HG02763 (cell line): Measurements from ENCODE around the gene CNTNAP2.

Experiments used
- ATAC-seq: cut with Tn5 transposase; IDR thresholded peaks from one replicate; pipeline ENCODE4 v1.9.1; 2021; ENCODE audit warnings: mild to moderate bottlenecking, moderate library complexity; ENCODE audit not compliant: unreplicated experiment

Gene CNTNAP2

GRCh38 chr7:147305827-147306226 lies 1189.2 kb downstream of the CNTNAP2 start:
- ATAC-seq: no peak

- no peak for ATAC-seq
Observed at GRCh38 chr7:147308539-147308938, 1191.9 kb downstream of the CNTNAP2 start.

GRCh38 chr7:147311336-147311735 lies 1194.7 kb downstream of the CNTNAP2 start:
- ATAC-seq: no peak

GRCh38 chr7:147321504-147321903 lies 1204.9 kb downstream of the CNTNAP2 start:
- ATAC-seq: no peak

- ATAC-seq: no peak
Observed at GRCh38 chr7:147332988-147333387, 1216.4 kb downstream of the CNTNAP2 start.

- no peak for ATAC-seq
Observed at GRCh38 chr7:147363101-147363500, 1246.5 kb downstream of the CNTNAP2 start.

GRCh38 chr7:147376192-147376591 lies 1259.6 kb downstream of the CNTNAP2 start:
- no peak for ATAC-seq

GRCh38 chr7:147380926-147381325 lies 1264.3 kb downstream of the CNTNAP2 start:
- no peak for ATAC-seq

- no peak for ATAC-seq
Observed at GRCh38 chr7:147394329-147394728, 1277.7 kb downstream of the CNTNAP2 start.

- no peak for ATAC-seq
Observed at GRCh38 chr7:147400221-147400689, 1283.7 kb downstream of the CNTNAP2 start.

GRCh38 chr7:147400925-147401324 lies 1284.3 kb downstream of the CNTNAP2 start:
- no peak for ATAC-seq

GRCh38 chr7:147405621-147406020 lies 1289.0 kb downstream of the CNTNAP2 start:
- no peak for ATAC-seq

GRCh38 chr7:147406521-147407135 lies 1290.0 kb downstream of the CNTNAP2 start:
- no peak for ATAC-seq

GRCh38 chr7:147411096-147411495 lies 1294.5 kb downstream of the CNTNAP2 start:
- ATAC-seq: no peak

GRCh38 chr7:147412109-147412508 lies 1295.5 kb downstream of the CNTNAP2 start:
- no peak for ATAC-seq

- ATAC-seq: no peak
Observed at GRCh38 chr7:147412782-147413556, 1296.4 kb downstream of the CNTNAP2 start.

- ATAC-seq: no peak
Observed at GRCh38 chr7:147413557-147413870, 1296.9 kb downstream of the CNTNAP2 start.

- ATAC-seq: no peak
Observed at GRCh38 chr7:147415991-147416390, 1299.4 kb downstream of the CNTNAP2 start.

- no peak for ATAC-seq
Observed at GRCh38 chr7:147418966-147419365, 1302.4 kb downstream of the CNTNAP2 start.

- ATAC-seq: no peak
Observed at GRCh38 chr7:147423875-147424274, 1307.3 kb downstream of the CNTNAP2 start.

GRCh38 chr7:147428075-147428474 lies 1311.5 kb downstream of the CNTNAP2 start:
- no peak for ATAC-seq

GRCh38 chr7:147429961-147430360 lies 1313.4 kb downstream of the CNTNAP2 start:
- ATAC-seq: no peak

GRCh38 chr7:147432079-147432478 lies 1315.5 kb downstream of the CNTNAP2 start:
- ATAC-seq: no peak
